Measurements from ENCODE around the gene PJA2. TPM values are rescaled to one million over a fixed set of nuclear protein-coding genes. Genes with fewer than 3 reads are reported as not detected.

The PJA2 gene
- total and polyA plus RNA-seq, 4 donors: 23.6 to 69.2 (median 42.8) TPM

DNA sequence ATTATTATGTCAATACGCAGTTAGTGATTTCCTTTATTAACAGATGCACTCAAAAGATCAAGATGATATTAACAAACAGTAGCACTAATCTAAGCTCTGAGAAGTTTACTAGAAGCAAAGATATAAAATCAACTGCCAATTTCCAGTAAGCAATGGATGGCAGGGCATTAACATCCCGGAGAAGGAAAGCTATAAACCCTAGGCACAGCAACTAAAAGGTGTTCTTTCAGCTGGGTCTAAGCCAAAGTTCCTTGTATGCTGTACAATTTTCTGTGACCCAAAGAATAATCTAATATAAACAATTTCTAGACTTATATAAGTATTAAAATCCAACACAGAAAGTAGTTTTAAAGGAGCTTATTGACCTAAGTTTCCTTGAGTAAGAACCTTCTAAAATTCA lies 39.4 kb downstream of the PJA2 start (continued):
- TF ChIP-seq, protein P1, sequence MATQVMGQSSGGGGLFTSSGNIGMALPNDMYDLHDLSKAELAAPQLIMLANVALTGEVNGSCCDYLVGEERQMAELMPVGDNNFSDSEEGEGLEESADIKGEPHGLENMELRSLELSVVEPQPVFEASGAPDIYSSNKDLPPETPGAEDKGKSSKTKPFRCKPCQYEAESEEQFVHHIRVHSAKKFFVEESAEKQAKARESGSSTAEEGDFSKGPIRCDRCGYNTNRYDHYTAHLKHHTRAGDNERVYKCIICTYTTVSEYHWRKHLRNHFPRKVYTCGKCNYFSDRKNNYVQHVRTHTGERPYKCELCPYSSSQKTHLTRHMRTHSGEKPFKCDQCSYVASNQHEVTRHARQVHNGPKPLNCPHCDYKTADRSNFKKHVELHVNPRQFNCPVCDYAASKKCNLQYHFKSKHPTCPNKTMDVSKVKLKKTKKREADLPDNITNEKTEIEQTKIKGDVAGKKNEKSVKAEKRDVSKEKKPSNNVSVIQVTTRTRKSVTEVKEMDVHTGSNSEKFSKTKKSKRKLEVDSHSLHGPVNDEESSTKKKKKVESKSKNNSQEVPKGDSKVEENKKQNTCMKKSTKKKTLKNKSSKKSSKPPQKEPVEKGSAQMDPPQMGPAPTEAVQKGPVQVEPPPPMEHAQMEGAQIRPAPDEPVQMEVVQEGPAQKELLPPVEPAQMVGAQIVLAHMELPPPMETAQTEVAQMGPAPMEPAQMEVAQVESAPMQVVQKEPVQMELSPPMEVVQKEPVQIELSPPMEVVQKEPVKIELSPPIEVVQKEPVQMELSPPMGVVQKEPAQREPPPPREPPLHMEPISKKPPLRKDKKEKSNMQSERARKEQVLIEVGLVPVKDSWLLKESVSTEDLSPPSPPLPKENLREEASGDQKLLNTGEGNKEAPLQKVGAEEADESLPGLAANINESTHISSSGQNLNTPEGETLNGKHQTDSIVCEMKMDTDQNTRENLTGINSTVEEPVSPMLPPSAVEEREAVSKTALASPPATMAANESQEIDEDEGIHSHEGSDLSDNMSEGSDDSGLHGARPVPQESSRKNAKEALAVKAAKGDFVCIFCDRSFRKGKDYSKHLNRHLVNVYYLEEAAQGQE (IDR thresholded peaks at IDR 0.05): no peak
- TF ChIP-seq FOXA1 (IDR thresholded peaks at IDR 0.05) (no peak), HNF4A (conservative IDR thresholded peaks at IDR 0.05) (no peak)

DNA sequence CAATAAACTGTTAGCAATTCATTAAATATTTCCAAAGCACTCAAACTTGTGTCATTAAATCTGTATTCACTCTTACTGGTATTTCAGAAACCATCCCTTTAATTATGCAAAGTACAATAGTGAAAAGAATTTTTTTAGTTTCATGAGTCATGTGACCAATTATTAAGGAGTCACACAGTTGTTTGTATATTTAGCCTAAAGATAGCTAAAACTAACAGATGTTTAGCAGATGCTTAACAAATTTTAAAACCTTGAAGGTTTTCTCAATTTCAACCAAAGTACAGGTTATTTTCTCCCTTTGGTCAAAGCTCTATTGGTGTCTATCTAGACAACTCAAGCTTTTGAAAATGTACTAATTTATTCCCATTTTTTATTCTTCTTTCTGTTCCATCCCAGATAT lies 44.1 kb downstream of the PJA2 start:
- Histone ChIP-seq H3K4me1 (ENCODE audit: control insufficient read depth in 4 of 4, insufficient read depth in 4 of 4, low read length in 3 of 4) (peaks cover 0 to 3% (median 0%) of the 10 kb centered on the region in 4 donors), H3K4me3 (ENCODE audit: low read depth in 1 of 3, low read length in 3 of 3) (no peak overlapping the region), H3K9ac (ENCODE audit: low read depth in 1 of 2, low read length in 2 of 2) (no peak overlapping the region), H3K9me3 (ENCODE audit: control insufficient read depth in 4 of 4, low read length in 3 of 4) (peaks cover 0 to 9% (median 3%) of the 10 kb centered on the region in 4 donors), H3K27me3 (ENCODE audit: control insufficient read depth in 4 of 4, insufficient read depth in 4 of 4, low read length in 3 of 4) (no peaks in the 10 kb centered on the region), H3K27ac (ENCODE audit: low read depth in 1 of 2, low read length in 2 of 2) (no peak overlapping the region), H3K36me3 (ENCODE audit: control insufficient read depth in 4 of 4, insufficient read depth in 3 of 4, low read depth in 1 of 4, low read length in 3 of 4) (peaks cover 7 to 39% (median 33%) of the 10 kb centered on the region in 4 donors)
- TF ChIP-seq, protein P2, sequence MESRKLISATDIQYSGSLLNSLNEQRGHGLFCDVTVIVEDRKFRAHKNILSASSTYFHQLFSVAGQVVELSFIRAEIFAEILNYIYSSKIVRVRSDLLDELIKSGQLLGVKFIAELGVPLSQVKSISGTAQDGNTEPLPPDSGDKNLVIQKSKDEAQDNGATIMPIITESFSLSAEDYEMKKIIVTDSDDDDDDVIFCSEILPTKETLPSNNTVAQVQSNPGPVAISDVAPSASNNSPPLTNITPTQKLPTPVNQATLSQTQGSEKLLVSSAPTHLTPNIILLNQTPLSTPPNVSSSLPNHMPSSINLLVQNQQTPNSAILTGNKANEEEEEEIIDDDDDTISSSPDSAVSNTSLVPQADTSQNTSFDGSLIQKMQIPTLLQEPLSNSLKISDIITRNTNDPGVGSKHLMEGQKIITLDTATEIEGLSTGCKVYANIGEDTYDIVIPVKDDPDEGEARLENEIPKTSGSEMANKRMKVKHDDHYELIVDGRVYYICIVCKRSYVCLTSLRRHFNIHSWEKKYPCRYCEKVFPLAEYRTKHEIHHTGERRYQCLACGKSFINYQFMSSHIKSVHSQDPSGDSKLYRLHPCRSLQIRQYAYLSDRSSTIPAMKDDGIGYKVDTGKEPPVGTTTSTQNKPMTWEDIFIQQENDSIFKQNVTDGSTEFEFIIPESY (IDR thresholded peaks at IDR 0.05): no peak
- TF ChIP-seq, protein P3, sequence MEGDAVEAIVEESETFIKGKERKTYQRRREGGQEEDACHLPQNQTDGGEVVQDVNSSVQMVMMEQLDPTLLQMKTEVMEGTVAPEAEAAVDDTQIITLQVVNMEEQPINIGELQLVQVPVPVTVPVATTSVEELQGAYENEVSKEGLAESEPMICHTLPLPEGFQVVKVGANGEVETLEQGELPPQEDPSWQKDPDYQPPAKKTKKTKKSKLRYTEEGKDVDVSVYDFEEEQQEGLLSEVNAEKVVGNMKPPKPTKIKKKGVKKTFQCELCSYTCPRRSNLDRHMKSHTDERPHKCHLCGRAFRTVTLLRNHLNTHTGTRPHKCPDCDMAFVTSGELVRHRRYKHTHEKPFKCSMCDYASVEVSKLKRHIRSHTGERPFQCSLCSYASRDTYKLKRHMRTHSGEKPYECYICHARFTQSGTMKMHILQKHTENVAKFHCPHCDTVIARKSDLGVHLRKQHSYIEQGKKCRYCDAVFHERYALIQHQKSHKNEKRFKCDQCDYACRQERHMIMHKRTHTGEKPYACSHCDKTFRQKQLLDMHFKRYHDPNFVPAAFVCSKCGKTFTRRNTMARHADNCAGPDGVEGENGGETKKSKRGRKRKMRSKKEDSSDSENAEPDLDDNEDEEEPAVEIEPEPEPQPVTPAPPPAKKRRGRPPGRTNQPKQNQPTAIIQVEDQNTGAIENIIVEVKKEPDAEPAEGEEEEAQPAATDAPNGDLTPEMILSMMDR (IDR thresholded peaks at IDR 0.05; ENCODE audit: low read depth, low read length, missing input control): no peak
- no peak for TF ChIP-seq YY1 (IDR thresholded peaks at IDR 0.05)
- TF ChIP-seq HNF4A (conservative IDR thresholded peaks at IDR 0.05): no peak
- TF ChIP-seq TAF1 (conservative IDR thresholded peaks at IDR 0.05): no peak
- no peak for TF ChIP-seq GABPA (IDR thresholded peaks at IDR 0.05 in 1 of 2, conservative IDR thresholded peaks at IDR 0.05 in 1 of 2)
- TF ChIP-seq, protein P1 (IDR thresholded peaks at IDR 0.05): no peak
- no peak for TF ChIP-seq JUND (IDR thresholded peaks at IDR 0.05)
- no peak for TF ChIP-seq EGR1 (IDR thresholded peaks at IDR 0.05; ENCODE audit: low read depth in 2 of 2)
- TF ChIP-seq RAD21 (IDR thresholded peaks at IDR 0.05): no peak
- TF ChIP-seq FOXA1 (IDR thresholded peaks at IDR 0.05): no peak
- TF ChIP-seq, protein P4, sequence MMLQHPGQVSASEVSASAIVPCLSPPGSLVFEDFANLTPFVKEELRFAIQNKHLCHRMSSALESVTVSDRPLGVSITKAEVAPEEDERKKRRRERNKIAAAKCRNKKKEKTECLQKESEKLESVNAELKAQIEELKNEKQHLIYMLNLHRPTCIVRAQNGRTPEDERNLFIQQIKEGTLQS (IDR thresholded peaks at IDR 0.05): no peak
- TF ChIP-seq, protein P5, sequence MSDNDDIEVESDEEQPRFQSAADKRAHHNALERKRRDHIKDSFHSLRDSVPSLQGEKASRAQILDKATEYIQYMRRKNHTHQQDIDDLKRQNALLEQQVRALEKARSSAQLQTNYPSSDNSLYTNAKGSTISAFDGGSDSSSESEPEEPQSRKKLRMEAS (IDR thresholded peaks at IDR 0.05): no peak
- no peak for TF ChIP-seq SP1 (IDR thresholded peaks at IDR 0.05)
- TF ChIP-seq NR2F2 (IDR thresholded peaks at IDR 0.05): no peak
- DNase-seq (ENCODE audit: low spot score): no peak
